Measurements from ENCODE around the gene PIP5K1A.

DNA sequence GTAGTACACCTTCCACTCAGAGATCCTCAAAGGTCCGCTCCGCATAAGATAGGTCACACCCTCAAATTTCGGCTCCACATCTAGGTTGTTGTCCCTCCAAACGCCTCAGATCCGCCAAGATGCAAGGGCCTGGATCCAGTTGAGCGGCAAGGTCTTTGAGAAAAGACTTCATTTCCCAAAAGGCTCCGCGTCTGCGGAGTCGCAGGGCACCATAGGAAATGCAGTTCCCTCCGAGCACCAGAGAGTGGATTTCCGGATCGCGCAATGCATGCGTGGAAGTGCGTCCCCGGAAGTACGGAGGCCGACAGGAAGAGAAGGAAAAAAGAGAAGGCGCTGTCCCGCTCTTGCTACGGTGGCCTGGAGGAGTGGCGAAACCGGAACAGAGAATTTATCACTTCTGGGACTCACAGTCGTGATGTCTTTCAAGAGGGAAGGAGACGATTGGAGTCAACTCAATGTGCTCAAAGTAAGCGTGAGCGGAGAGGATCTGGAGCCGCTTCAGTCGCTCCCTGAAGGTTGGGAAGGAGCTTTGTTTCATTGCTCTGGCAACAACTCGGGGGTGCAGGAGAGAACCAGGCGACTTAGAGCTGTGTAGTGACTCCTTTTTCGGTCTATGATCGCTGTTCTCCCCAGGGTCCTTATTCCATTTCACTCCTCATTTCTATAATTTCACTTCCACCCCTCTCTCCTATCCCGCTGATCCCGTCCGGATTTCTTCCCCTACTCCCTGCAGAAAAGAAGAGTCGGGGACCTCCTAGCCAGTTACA, 32.4 kb upstream of the PIP5K1A start, which contains the start of the genes LYSMD1 and SCNM1:
- peak in 4 of 6 experiments; percentile 39 to 80 (median 42) for TF ChIP-seq CTCF (IDR thresholded peaks at IDR 0.05)
- TF ChIP-seq POLR2A (IDR thresholded peaks at IDR 0.05): peak in 2 of 4 donors; percentile 44 to 88
